Measurements from ENCODE around the gene TANGO2.

Gene TANGO2

DNA sequence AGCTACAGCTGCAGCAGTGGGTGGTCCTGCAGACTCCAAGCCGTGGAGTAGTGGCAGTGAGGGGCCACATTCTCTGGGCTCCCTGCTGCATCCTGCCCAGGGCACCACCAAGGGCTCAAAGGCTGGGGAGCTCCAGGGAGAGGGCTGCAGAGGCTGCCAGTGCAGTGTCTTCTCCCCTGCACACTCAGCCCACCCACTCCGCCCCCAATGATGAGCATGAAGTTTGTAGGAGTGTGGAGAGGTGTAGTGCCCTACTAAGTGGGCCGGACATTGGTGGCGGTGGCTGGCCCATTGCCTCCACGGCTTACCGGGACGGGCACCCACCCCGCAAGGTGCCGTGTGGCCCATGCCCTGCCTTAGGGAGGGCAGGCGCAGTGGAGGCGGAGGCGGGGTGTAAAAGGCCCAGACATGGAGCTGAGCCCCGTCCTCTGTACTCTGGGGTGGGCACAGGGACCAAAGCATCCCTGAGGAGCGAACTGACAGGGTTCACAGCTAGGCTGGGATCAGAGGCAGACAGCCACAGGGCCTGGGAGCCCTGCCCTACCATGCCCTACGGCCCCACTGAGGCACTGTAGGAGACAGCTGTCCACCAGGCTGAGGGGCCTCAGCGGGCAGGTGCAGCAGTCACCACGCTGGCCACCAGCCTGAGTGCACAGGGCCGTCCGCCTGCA is 23.2 kb upstream of the TANGO2 start:
- DNase-seq: no peak

DNA sequence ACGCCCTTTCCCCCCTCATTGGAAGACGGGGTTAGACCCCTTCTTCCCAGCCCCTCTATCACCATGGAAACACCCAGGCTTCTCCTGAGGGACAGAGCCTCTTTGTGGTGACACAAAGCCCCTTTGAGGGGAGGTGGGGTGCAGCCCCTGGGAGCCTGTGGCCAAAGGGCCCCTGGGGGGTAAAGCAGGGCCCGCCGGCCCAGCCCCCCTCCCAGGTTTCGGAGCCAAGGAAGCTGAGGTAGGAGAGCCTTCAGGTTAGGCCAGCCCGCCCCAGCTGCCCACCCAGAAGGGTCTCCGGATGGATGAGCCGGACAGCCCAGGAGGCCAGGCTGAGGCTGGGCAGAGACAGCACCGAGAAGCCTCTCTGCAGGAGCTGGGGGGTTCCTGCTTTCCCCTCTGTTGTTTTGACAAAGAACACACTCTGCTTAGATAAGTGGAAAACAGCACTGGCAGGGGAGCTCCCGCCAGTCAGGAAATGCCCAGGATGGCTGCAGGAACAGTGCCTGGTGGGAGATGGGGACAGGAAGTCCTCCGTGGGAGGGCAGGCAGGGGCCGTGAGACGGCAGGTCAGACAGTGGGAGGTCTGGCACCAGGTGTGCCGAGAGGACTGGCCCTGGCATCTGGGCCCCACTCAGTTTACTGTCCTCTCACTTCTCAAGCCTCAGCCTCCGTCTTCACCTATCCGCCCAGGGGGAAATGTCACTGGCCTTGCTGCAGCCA is 22.5 kb upstream of the TANGO2 start:
- DNase-seq: no peak

GRCh38 chr22:19998991-19999820 is 21.7 kb upstream of the TANGO2 start:
- DNase-seq: no peak

GRCh38 chr22:20000246-20001081 is 20.4 kb upstream of the TANGO2 start:
- no peak for DNase-seq

DNA sequence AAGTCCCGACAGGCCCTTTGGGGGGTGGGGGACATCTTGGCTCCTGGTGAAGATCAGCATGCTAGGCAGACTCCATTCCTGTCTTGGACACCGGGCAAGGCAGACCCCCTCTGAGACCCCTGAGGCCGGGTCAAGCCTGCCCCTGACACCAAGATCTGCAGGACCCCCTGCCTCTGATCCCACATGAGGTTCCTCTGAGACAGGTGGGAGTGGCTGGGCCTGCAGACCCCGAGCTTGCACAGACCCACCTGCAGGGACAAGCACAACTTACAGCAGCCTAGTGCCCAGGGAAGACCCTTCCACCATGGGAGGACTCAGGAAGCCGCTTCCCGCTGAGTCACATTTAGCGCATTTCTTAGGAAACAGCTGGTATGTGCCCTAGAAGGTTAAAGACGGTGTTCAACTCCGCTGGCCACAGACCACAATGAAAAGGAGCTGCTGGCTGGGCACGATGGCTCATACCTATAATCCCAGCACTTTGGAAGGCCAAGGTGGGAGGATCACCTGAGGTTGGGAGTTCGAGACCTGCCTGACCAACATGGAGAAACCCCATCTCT is 19.8 kb upstream of the TANGO2 start:
- DNase-seq: no peak

DNA sequence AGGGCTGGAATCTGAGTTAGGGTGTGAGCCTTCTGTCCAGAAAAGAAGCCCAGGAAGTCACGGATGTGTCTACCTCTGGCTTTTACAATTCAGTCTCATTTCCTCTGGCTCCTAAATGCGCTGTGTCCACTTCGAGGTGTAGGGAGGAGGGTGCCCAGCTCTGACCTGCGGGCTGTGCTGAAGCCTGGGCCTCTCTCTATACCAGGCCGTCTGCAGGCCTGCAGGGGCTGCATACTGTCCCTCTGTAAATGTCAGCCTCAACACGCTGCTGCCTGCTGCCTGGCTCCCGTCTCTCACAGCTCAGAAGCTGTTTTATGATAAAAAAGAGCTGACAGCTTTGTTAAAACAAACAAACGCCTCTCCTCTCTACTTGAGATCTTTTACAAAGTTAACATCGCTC is 18.8 kb upstream of the TANGO2 start:
- DNase-seq: no peak

- DNase-seq: no peak
Measured at GRCh38 chr22:20002636-20003035, 18.3 kb upstream of the TANGO2 start.

DNA sequence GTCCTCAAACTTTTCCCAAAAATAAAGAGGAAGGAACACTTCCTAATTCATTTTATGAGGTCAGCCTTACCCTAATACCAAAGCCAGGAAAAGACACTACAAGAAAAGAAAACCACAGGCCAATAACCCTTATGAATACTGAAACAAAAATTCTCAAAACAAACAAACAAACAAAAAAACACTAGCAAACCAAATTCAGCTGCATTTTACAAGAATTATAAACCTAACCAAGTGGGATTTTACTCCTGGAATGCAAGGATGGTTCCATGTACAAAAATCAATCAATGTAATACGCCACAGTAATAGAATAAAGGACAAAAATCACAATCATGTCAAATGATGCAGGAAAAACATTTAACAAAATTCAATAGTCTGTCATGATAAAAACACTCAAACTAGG is 17.6 kb upstream of the TANGO2 start:
- no peak for DNase-seq

GRCh38 chr22:20004464-20004863 is 16.4 kb upstream of the TANGO2 start:
- no peak for DNase-seq

DNA sequence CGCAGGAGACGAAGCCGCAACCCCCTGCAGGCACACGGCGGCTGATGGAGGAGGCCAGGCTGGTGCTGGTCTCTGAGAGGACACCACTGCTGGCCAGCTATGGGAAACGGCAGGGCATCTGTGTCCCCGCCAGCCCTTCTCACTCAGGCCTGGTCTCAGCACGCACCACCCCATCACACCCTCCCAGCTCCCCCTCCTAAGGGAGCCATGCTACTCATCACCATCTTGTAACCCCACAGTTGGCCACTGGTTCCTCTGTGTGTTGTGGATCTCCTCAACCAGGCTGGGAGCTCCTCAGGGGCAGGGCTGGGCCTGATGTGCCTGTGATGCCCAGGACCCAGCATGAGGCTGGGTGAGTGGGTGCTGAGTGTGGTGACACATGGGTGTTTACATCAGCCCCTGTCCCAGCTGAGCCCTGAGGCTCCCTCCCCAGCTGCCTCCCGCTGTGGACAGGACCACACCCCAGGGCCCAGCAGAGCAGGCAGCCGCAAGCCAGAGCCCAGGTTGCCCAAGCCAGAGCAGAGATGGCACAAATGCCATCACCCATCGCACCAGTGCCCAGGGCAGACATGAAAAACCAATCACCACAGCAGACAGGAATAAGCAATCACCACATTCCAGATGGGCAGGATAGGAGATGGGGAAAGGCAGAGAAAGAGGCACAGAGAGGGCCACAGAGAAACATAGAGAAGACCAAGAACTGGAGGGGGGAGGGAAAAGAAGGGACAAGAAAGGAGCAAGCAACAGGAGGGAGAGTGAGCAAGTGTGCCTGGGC is 12.5 kb upstream of the TANGO2 start:
- no peak for DNase-seq

DNA sequence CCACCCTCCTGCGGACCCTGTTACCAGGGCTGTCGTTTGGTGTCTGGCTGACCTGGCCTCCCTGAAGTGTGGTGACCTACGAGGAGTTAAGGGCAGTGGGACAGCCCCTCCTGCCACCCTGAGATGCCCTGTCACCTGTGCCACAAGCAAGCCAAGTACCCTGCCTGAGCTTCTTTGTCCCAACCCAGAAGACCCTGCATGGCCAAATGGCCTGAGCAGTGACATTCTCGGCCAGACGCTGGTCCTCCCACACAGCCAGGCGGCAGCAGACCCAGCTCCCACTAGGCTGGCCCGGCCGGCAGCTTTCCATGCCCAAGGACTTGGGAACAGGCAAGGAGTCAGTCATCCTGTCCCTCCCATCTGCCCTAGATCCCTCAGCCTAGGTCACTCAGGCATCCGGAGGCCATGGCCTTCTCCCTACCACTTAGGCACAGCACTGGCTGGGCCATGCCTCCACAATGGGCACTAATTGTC is 11.9 kb upstream of the TANGO2 start:
- DNase-seq: no peak

DNA sequence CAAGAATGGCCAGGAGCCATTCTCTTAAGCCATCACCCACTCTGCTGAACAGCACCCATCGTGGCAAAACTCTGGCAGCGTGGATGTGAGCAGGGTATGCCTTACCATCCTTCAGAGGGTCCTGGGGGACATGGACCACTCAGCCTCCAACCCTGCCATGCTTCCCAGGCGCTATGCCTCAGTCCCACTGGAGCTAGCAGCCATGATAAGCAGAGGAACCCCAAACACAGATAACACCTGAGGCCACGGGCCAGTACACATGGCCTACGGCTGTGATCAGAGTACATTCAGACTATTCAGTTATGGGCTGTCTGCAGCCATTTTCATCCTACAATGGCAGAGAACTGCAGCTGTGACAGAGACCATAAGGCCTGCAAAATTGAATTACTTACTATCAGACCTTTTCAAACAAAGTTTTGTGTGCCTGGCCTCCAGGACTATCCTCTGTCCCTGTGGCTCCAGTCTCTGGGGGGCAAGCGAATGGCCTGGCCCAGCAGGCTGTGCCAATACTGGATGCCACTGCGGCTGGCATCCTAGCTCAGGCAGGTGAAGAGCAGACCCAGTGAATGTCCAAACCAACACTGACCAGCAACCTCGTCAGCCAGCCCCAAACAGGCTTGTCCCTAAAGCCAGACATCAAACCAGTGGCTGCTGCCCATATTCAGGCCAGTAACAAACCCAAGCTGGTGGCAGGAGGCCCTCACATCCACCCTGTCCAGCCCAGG is 11.2 kb upstream of the TANGO2 start:
- no peak for DNase-seq

DNA sequence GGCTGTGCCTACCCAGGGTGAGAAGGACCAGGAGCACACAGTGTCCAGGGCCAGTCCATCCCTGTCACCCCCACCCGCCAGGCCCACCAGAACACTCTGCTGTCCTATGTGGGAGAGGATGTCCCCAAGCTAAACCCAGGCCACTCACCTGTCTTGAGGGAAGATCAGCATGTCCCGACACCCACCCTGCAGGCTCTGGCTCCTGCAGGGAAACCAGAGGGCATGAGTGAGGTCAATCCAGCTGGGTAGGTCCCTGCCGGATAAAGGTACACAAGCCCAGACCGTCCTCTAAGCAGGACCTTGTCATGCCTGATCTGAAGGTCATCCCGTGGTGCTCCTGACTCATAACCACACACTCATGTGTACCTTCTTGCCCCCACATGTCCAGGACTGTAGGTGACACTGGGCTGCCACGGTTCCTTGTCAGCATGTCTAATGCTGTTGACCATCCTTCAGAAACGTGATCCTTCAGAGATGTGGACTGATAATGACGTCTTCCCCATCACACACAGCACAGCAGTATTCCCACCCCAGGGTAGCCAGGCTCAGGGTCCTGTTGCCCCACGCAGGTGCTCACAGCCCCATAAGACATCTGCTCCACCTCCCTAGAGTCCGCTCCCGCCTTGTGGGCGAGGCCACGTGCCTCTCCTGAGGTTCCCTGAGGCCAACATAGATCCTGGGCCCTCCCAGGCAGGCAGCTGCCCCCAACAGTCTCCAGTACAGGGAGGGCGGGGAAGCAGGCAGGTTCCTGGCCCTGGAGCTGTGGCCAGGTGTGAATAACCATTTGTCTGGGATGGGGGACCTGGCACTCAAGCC is 10.4 kb upstream of the TANGO2 start:
- no peak for DNase-seq

DNA sequence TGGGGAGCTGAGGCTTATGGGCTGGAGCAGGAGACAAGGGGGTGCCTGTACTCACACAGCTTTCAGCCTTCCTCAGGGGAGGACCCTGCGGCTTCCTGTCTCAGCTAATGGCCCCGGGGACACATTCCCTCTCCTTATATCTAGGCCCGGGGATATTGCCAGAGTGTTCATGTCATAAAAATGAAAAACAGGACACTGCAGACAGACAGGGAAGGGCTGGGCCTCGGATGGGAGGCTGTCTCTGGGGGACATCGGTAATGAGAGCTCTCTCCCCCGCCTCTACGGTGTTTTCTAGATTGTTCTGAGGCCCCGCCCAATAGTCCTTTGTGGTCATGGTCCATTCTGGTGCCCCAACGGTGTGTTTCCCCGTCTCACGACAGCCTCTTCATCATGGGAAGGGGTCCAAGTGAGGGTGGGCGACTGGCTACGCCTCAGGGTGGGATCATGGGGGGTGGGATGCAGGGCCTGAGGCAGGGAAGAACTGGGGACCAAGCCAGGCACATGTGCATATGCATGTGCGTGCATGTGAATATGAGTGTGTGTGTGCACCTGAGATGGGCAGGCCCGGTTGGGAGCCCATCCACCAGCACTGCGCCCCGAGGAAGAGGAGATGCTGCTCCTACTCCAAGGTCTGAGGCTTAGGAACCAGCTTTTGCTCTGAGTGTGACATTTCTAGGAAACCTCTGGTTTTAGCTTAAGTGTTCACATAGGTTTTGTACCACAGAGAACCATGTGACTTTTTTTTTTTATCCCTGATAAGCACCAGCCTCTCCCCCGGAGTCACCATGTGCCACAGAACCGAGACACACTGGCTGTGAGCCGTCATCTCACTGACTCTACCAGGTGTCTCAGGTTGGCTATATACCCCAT is 9.6 kb upstream of the TANGO2 start:
- DNase-seq: peak; percentile 79

DNA sequence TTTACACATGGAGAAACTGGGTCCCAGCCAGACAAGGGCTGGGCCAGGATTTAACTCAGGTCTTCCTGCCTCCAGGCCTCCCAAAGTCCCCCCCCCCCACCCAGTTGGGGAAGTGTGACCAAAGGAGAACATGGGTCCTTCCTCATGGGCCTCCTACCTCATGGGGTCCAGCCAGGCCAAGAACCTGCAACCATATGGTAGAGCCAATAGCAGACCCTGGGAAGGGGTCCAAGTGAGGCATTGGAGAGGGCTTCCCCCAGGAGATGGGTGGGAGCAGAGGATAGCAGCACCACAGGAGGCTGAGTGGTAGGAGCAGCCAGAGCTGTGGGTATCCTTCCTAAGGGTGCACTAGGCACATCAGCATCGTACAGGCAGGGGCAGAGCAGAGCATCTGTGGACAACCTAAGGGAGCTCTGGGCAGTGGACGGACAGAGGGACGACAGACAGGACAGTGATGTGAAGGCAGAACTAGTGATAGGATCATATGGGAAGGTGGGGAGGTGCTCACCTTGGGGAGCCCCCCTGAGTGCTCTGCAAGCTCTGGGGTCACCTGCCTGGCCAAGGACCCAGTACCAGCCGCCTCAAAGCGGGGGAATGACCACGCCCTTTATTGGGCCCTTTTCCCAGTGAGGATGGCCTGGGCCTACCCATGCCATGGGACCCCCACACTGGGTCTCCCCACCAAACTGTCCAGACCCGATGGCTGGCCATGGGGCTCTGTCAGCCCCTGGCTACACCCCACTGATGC is 8.7 kb upstream of the TANGO2 start:
- DNase-seq: no peak

DNA sequence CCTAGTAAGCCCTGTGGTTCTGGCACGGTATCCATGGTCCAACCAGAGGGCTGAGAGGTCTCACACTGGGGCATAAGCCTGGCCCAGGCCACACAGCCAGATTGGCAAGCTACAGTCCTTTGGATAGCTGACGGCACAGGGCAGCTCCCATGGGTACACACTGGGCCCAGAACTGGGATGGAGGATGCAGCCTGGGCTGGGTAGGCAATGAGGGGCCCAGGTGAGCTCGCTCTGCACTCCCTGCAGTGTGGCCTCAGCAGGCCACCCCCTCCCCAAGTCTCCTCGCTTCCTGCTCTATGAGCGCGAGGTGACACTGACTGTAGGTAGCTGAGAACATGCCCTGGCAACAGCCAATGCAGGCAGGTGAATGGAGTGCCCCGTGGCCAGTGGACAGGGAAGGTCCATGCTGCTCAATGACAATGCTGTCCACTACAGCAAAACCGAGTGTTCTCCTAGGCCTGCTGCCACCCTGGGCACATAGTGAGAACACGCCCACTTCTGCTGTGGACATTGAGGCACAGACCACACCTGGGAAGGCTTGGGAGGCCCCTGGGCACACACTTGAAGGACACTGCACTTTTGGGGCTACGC is 8.1 kb upstream of the TANGO2 start:
- no peak for DNase-seq

- peak; percentile 79 for DNase-seq
Measured at GRCh38 chr22:20013382-20013871, 7.5 kb upstream of the TANGO2 start.

All from hematopoietic multipotent progenitor cell treated with erythropoietin and hydrocortisone succinate and interleukin-3 and kit ligand, for 6 days (in vitro differentiated cells).